Adrenal gland (tissue), 12 donors: ENCODE measurements around the gene ARHGAP18. TPM values are rescaled to one million over a fixed set of nuclear protein-coding genes. Genes with fewer than 3 reads are reported as not detected.
A peak's percentile ranks its signal among the peaks of the same experiment; 100 is the strongest.

ENCODE experiments used
- DNase-seq, 7 donors: peaks; one replicate each; pipeline ENCODE4 v3.0.0-alpha.2; 2019 to 2020
- H3K27ac ChIP-seq, 5 donors: fragments of 200-600 bp; sonication (generic) in 4 of 5; 1 replicate in 3 of 5; 2 replicates in 2 of 5; pipeline versions ENCODE4 v1.5.1 to v1.8.0; 2016 to 2020; ENCODE audit warnings: mild to moderate bottlenecking in 1 of 5
- H3K27me3 ChIP-seq: fragments of 200-600 bp; 2 replicates; pipeline ENCODE4 v1.8.0; 2021
- H3K36me3 ChIP-seq, 2 donors: fragments of 200-600 bp; replicated peaks in 1 of 2; 1 replicate in 1 of 2; 2 replicates in 1 of 2; pipeline versions ENCODE4 v1.5.1 to v1.8.0; 2018 to 2022
- H3K4me1 ChIP-seq, 2 donors: fragments of 200-600 bp; replicated peaks in 1 of 2; 1 replicate in 1 of 2; 2 replicates in 1 of 2; pipeline versions ENCODE4 v1.5.1 to v1.8.0; 2018 to 2021
- H3K4me3 ChIP-seq, 4 donors: fragments of 200-600 bp; sonication (generic) in 3 of 4; one replicate each; pipeline ENCODE4 v1.5.1; 2016 to 2018
- H3K9me3 ChIP-seq, 3 donors: fragments of 200-600 bp; sonication (generic) in 1 of 3; replicated peaks in 1 of 3; 1 replicate in 2 of 3; 2 replicates in 1 of 3; pipeline versions ENCODE4 v1.5.1 to v1.8.0; 2016 to 2021
- POLR2A ChIP-seq, 2 donors: fragments of 450-650 bp; IDR thresholded peaks; one replicate each; pipeline ENCODE4 v1.6.1; 2017; ENCODE audit warnings: antibody characterized with exemption in 2 of 2, mild to moderate bottlenecking in 2 of 2, moderate library complexity in 1 of 2
- WGBS, 4 donors: extraction: QIAGEN DNeasy Blood & Tissue Kit in 2 of 4; methylation state at CpG; one replicate each; pipeline versions ENCODE4 v1.1.5 to v1.1.7; 2013 to 2017; 5-methylcytosine and 5-hydroxymethylcytosine counted together
- intact Hi-C, 2 donors: fragments of 100-400 bp; cut with DNase I; formaldehyde crosslinking; loops; one replicate each; pipeline versions ENCODE4 v1.14.1 to v1.15.0; 2022 to 2023
- polyA plus RNA-seq, 3 donors: library from polyadenylated mRNA; stranded (reverse); fragments of 200-250 nt in 2 of 3; fragments of 350-450 nt in 1 of 3; fragmentation: Illumina TruSeq in 1 of 3; extraction: RNeasy Lipid Tissue Mini Kit (QIAGEN cat#74804) in 1 of 3; gene quantifications; one replicate each; pipeline ENCODE4 v1.2.3, GENCODE V29; 2013 to 2014
- total RNA-seq, 9 donors: library from RNA; depleted of rRNA in 4 of 9; stranded (reverse); fragments of >200 nt in 4 of 9; fragments of 120-200 nt in 1 of 9; fragmentation: NEBNext Ultra II Directional in 1 of 9; extraction: Animal tissue kit (Norgen Biotek cat#: 25700) in 1 of 9; gene quantifications; one replicate each; pipeline versions ENCODE4 v1.1.0 to v1.2.4, GENCODE V29; 2013 to 2023
- TF ChIP-seq, protein P1 (sequence below), 6 experiments: fragments of 450-650 bp in 4 of 6; fragments of 200-600 bp in 2 of 6; sonication (generic) in 1 of 6; IDR thresholded peaks; 1 replicate in 5 of 6; 2 replicates in 1 of 6; pipeline versions ENCODE4 v1.5.1 to v1.8.0; 2016 to 2021; ENCODE audit warnings: antibody characterized with exemption in 6 of 6, mild to moderate bottlenecking in 2 of 6, moderate library complexity in 1 of 6
- donor health status: healthy with polysubstance abuse.
- donor health status: Bipolar disorder and iron deficiency.
- donor health status: DM: yes; HTN: yes; CAD: no.
- donor health status: DM: no; HTN: no; CAD: no.
- donor health status: DM: no; HTN: no; CAD: no.
- donor health status: DM: yes; HTN: yes; CAD: no.

Gene ARHGAP18
- total and polyA plus RNA-seq, 12 donors, result 22.0 to 101 (median 75.8) TPM

- TF ChIP-seq POLR2A (IDR thresholded peaks at IDR 0.05), result no peak
- TF ChIP-seq, protein P1, sequence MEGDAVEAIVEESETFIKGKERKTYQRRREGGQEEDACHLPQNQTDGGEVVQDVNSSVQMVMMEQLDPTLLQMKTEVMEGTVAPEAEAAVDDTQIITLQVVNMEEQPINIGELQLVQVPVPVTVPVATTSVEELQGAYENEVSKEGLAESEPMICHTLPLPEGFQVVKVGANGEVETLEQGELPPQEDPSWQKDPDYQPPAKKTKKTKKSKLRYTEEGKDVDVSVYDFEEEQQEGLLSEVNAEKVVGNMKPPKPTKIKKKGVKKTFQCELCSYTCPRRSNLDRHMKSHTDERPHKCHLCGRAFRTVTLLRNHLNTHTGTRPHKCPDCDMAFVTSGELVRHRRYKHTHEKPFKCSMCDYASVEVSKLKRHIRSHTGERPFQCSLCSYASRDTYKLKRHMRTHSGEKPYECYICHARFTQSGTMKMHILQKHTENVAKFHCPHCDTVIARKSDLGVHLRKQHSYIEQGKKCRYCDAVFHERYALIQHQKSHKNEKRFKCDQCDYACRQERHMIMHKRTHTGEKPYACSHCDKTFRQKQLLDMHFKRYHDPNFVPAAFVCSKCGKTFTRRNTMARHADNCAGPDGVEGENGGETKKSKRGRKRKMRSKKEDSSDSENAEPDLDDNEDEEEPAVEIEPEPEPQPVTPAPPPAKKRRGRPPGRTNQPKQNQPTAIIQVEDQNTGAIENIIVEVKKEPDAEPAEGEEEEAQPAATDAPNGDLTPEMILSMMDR (IDR thresholded peaks at IDR 0.05), result no peak
- Histone ChIP-seq H3K4me3 (no peak overlapping the region), H3K9me3 (no peaks in the 10 kb centered on the region), H3K27me3 (no peaks in the 10 kb centered on the region), H3K4me1 (peaks cover 26 to 61% of the 10 kb centered on the region in 2 donors), H3K27ac (peak overlapping the region; percentile 3 to 79 (median 27)), H3K36me3 (no peaks in the 10 kb centered on the region)
- no peak for DNase-seq
- intact Hi-C loops, result no loop called here
These were observed 36.2 kb downstream of the ARHGAP18 start for GRCh38 chr6:129673748-129674147.

DNA sequence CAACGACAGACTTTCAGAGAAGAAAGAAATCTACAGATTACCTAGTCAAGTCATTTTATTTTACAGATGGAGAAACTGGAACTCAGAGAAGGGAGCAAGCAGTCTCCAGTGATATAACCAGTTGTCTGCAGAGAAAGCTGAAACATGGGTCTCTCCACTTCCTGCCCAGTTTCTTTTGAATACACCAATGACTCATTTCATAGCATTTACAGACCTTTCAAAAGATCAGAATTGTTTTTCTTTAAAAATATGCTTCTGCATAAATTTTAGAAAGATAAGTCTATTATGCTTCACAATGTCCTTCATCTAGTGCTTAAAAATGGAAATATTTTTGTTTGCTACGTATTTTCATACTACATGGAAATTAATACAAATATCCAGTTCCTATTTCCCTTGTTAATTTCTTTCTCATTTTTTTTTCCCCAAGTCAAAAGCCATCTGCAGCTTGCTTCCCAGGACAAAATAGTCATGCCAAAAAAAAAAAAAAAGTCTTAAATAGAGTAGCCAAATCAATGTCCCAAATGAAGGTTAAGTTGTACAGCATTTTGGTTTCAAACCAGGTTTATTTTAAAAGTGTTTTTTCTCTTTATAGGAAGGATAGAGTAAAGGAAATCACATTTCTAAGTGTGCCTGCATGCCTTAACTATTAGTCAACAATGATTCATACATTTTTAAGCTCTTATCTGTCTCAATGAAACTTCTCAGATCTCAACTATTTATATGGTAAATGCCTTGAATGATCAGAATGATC is 36.9 kb downstream of the ARHGAP18 start:
- Histone ChIP-seq H3K4me1 (peaks cover 25 to 54% of the 10 kb centered on the region in 2 donors), H3K27ac (peak overlapping the region; percentile 27 to 84 (median 77)), H3K27me3 (no peaks in the 10 kb centered on the region), H3K36me3 (no peaks in the 10 kb centered on the region), H3K9me3 (no peaks in the 10 kb centered on the region), H3K4me3 (peak overlapping the region in 1 of 4 donors; percentile 1)
- 22 to 27% (median 23%) methylated on average over 2 of the region's 2 CpGs for WGBS, 4 donors
- TF ChIP-seq POLR2A (IDR thresholded peaks at IDR 0.05), result peak in 1 of 2 donors; percentile 16
- TF ChIP-seq, protein P1 (IDR thresholded peaks at IDR 0.05), result no peak
- DNase-seq, result peak in 1 of 7 donors; percentile 37
- intact Hi-C loops, result no loop called here

DNA sequence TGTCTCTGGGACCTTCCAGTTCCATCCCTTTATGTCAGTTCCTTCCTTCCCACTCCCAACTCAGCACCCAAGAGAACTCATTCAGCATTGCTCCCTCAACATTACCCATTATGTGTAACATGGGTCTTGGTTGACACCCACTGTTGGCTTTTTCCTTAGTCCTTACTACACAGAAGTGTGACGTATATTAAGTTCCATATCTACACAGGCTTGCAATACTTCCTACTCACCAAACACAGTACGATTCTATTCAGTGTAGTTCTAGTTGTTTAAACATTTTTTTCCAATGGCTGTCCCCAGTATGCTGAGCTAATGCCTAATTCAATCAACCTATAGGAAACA is 37.7 kb downstream of the ARHGAP18 start:
- Histone ChIP-seq H3K36me3 (no peaks in the 10 kb centered on the region), H3K4me1 (peaks cover 25 to 54% of the 10 kb centered on the region in 2 donors), H3K4me3 (no peak overlapping the region), H3K27ac (peak overlapping the region; percentile 27 to 84 (median 77)), H3K9me3 (no peaks in the 10 kb centered on the region), H3K27me3 (no peaks in the 10 kb centered on the region)
- TF ChIP-seq, protein P1 (IDR thresholded peaks at IDR 0.05), result no peak
- TF ChIP-seq POLR2A (IDR thresholded peaks at IDR 0.05), result no peak
- DNase-seq, result no peak
- WGBS, 4 donors, result 68 to 89% (median 74%) methylated on average over 2 of the region's 2 CpGs
- intact Hi-C loops, result no loop called here

DNA sequence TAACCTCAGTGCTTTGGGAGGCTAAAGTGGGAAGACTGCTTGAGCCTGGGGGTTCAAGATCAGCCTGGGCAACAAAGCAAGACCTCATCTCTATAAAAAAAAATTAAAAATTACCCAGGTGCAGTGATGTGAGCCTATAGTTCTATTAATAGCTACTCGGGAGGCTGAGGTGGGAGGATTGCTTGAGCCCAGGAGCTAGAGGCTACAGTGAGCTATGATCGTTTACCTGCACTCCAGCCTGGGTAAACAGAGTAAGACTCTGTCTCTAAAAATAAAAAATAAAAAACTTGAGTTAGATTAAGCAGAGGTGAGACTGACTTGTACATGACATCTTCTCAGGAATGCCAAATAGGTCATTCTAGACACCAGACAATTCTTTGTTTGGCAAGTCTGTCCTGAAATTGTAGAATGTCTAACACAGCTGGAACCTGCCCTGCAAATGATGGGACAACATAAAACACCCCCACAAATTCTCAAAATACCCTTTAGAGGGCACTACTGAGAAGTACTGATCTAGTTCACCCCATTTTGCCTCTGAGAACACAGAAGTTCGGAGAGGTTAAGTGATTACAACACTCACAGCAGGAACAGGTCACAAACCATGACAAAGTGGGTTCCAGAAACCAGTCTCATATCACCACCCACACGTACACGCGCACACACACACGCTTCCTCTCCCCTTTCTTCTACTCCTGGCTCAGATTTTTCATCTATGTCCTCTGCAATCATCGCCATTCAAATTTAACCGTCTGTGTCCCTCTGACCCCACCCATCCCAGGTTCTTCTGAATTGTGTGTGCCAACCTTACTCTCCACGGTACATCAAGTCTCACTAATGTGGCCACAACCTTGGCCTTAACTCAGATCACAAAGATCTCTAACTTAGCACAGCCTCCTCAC is 38.3 kb downstream of the ARHGAP18 start:
- peak in 2 of 7 donors; percentile 56 to 60 for DNase-seq
- H3K27me3 ChIP-seq, result no peaks in the 10 kb centered on the region
- no peaks in the 10 kb centered on the region for H3K36me3 ChIP-seq
- intact Hi-C loops, result no loop called here
- WGBS, 4 donors, result 74 to 85% (median 82%) methylated on average over 10 of the region's 10 CpGs
- H3K4me1 ChIP-seq, result peaks cover 25 to 54% of the 10 kb centered on the region in 2 donors
- peak overlapping the region; percentile 27 to 84 (median 77) for H3K27ac ChIP-seq
- TF ChIP-seq POLR2A (IDR thresholded peaks at IDR 0.05), result no peak
- TF ChIP-seq, protein P1 (IDR thresholded peaks at IDR 0.05), result peak in 5 of 6 experiments; percentile 14 to 50 (median 39)
- H3K9me3 ChIP-seq, result no peaks in the 10 kb centered on the region
- H3K4me3 ChIP-seq, result no peak overlapping the region
